HL-60 (cell line): ENCODE results near the gene CXXC4.

Experiments used
- DNase-seq, 2 experiments: peaks; one replicate each; pipeline ENCODE4 v3.0.0-alpha.2; 2010 to 2020; ENCODE audit warnings: low read depth in 1 of 2, low spot score in 1 of 2
- H3K27ac ChIP-seq: fragments of 250-450 bp; sonication (Bioruptor Pico); replicated peaks from 2 replicates; pipeline ENCODE4 v1.5.1; 2020; ENCODE audit warnings: mild to moderate bottlenecking, moderate library complexity
- H3K27me3 ChIP-seq: fragments of 250-450 bp; sonication (Bioruptor Pico); 2 replicates; pipeline ENCODE4 v1.5.1; 2021; ENCODE audit warnings: mild to moderate bottlenecking, moderate library complexity; ENCODE audit not compliant: insufficient read depth, poor library complexity, severe bottlenecking
- H3K4me3 ChIP-seq: replicated peaks from 2 replicates; pipeline ENCODE4 v1.5.1; 2011; ENCODE audit warnings: mild to moderate bottlenecking, control low read depth, low read length; ENCODE audit not compliant: insufficient read depth
- GABPA ChIP-seq: IDR thresholded peaks from 2 replicates; pipeline ENCODE4 v1.6.1; 2012; ENCODE audit warnings: low read depth
- POLR2AphosphoS5 ChIP-seq: IDR thresholded peaks from 2 replicates; pipeline ENCODE4 v1.6.1; 2012; ENCODE audit warnings: low read depth
- SPI1 ChIP-seq: IDR thresholded peaks from 2 replicates; pipeline ENCODE4 v1.6.1; 2012; ENCODE audit warnings: low read depth, mild to moderate bottlenecking, borderline replicate concordance
- TF ChIP-seq, protein P1 (sequence below): IDR thresholded peaks from 2 replicates; pipeline ENCODE4 v1.6.1; 2012; ENCODE audit warnings: low read depth; ENCODE audit not compliant: insufficient replicate concordance
- TF ChIP-seq, protein P2 (sequence below): IDR thresholded peaks from one replicate; pipeline ENCODE4 v1.5.1; 2011; ENCODE audit warnings: low read length, control low read depth, inconsistent platforms; ENCODE audit not compliant: insufficient read depth

The CXXC4 gene

GRCh38 chr4:104488151-104488550 is 6.5 kb downstream of the CXXC4 start:
- TF ChIP-seq, protein P1, sequence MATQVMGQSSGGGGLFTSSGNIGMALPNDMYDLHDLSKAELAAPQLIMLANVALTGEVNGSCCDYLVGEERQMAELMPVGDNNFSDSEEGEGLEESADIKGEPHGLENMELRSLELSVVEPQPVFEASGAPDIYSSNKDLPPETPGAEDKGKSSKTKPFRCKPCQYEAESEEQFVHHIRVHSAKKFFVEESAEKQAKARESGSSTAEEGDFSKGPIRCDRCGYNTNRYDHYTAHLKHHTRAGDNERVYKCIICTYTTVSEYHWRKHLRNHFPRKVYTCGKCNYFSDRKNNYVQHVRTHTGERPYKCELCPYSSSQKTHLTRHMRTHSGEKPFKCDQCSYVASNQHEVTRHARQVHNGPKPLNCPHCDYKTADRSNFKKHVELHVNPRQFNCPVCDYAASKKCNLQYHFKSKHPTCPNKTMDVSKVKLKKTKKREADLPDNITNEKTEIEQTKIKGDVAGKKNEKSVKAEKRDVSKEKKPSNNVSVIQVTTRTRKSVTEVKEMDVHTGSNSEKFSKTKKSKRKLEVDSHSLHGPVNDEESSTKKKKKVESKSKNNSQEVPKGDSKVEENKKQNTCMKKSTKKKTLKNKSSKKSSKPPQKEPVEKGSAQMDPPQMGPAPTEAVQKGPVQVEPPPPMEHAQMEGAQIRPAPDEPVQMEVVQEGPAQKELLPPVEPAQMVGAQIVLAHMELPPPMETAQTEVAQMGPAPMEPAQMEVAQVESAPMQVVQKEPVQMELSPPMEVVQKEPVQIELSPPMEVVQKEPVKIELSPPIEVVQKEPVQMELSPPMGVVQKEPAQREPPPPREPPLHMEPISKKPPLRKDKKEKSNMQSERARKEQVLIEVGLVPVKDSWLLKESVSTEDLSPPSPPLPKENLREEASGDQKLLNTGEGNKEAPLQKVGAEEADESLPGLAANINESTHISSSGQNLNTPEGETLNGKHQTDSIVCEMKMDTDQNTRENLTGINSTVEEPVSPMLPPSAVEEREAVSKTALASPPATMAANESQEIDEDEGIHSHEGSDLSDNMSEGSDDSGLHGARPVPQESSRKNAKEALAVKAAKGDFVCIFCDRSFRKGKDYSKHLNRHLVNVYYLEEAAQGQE = no peak
- Histone ChIP-seq H3K27ac (no peak overlapping the region), H3K4me3 (no peak overlapping the region), H3K27me3 (peaks cover 27% of the 10 kb centered on the region)
- DNase-seq = no peak

GRCh38 chr4:104486716-104487504 is 7.8 kb downstream of the CXXC4 start:
- no peak overlapping the region for H3K27ac ChIP-seq
- H3K4me3 ChIP-seq = no peak overlapping the region
- DNase-seq = no peak
- TF ChIP-seq, protein P2, sequence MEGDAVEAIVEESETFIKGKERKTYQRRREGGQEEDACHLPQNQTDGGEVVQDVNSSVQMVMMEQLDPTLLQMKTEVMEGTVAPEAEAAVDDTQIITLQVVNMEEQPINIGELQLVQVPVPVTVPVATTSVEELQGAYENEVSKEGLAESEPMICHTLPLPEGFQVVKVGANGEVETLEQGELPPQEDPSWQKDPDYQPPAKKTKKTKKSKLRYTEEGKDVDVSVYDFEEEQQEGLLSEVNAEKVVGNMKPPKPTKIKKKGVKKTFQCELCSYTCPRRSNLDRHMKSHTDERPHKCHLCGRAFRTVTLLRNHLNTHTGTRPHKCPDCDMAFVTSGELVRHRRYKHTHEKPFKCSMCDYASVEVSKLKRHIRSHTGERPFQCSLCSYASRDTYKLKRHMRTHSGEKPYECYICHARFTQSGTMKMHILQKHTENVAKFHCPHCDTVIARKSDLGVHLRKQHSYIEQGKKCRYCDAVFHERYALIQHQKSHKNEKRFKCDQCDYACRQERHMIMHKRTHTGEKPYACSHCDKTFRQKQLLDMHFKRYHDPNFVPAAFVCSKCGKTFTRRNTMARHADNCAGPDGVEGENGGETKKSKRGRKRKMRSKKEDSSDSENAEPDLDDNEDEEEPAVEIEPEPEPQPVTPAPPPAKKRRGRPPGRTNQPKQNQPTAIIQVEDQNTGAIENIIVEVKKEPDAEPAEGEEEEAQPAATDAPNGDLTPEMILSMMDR = no peak
- TF ChIP-seq, protein P1 = no peak
- no peak for TF ChIP-seq GABPA
- no peak for TF ChIP-seq POLR2AphosphoS5
- TF ChIP-seq SPI1 = no peak
- peaks cover 19% of the 10 kb centered on the region for H3K27me3 ChIP-seq

- TF ChIP-seq GABPA (no peak), POLR2AphosphoS5 (no peak), SPI1 (no peak)
- TF ChIP-seq, protein P1 = no peak
- no peak for DNase-seq
- Histone ChIP-seq H3K4me3 (no peak overlapping the region), H3K27ac (no peak overlapping the region), H3K27me3 (no peaks in the 10 kb centered on the region)
Observed at GRCh38 chr4:104475652-104476051, 19.0 kb downstream of the CXXC4 start.

DNA sequence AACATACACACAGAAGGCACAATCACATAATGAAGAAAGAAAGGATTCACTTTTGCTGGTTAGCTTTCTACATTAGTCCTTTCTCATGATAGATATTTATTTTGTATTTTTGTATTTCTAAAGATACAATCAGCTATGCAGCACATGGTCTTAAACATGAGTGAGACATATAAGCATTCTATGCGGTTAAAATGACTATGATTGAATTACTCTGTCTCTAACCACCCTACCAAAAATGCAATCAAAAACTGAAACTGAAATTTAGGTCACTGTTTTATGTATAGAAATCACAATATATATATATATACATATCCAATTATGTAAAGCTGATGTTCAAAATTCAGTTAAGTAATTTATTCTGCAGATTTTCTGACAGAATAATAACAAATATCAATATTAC is 21.9 kb downstream of the CXXC4 start:
- TF ChIP-seq, protein P1 = no peak
- TF ChIP-seq SPI1 = no peak
- TF ChIP-seq, protein P2 = no peak
- TF ChIP-seq GABPA = no peak
- TF ChIP-seq POLR2AphosphoS5 = no peak
- H3K27ac ChIP-seq = no peak overlapping the region
- H3K4me3 ChIP-seq = no peak overlapping the region
- no peak for DNase-seq
- H3K27me3 ChIP-seq = no peaks in the 10 kb centered on the region
